ENCODE measurements around the gene SMAD6.
"Not testable (repeated sequence)": the region's sequence is repeated elsewhere in the genome, so short reads cannot be mapped to it uniquely, and the experiment has no call there.

Gene SMAD6

DNA sequence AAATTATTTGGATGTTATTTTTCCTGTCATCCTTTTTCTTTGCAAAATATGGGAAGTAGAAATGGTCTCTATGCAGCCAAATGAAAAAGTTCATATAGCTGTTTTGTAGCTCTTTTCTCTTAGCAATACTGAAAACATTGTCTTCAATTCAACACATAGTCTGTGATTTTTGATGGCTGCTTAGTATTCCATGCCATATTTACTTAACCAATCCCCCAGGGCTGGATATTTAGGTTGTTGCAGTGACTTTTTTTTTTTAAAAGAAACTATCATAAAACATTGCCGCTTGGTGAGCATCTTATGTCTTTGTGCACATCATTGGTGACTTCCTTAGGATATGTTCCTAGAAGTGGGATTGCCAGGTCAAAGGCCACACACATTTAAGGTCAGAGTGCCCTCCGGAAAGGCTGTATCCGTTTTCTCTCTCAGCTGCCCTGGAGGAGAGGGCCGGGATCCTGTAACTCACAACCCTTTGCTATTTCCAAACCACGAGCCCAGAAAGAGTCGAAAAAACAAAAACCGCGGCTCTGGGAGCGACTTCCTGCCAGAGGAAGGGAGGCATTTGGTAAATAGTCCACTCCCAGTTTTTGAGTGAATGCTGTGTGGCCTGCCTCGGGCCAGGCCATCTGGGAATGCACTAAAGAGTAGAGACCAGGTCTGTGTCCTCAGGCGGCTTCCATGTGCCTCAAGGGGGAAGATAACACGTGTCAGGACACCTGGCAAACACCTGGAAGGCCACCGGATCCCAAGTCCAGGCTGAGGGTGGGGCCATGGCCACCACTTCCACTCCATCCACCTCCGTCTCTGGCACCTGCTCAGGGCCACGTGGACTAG, 41.9 kb downstream of the SMAD6 start:
- no peak for DNase-seq

DNA sequence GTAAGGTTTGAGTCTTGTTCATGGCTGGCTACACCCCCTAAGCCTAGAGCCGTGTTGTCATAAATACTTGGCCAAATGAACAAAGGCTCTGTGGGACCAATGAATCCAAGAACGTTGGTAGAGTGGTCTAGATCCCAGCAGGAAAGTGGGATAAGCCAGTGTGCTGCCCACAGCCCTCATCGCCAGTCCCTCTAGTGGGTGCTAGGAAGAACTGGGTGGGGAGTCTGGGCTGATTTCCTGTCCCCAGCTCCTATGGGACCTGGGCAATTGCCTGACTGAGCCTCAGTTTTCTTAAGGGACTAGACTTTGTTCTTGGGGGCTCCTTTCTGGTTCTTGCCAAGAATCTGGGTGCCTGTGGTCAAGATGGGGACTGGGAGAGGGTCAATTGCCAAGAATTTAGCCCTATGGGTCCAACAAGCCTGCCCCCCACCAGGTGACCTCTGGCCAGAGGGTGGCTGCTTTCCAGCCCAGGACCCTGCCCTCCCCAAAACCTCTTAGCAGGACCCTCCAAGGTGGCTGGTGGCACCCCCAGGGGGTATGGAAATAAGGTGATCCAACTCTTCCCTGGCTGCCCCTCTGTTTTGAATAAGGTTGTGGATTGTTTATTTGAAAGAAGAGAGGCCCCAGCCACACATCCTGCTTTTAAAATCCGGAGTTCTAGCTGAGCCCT, 42.7 kb downstream of the SMAD6 start:
- no peak for DNase-seq

DNA sequence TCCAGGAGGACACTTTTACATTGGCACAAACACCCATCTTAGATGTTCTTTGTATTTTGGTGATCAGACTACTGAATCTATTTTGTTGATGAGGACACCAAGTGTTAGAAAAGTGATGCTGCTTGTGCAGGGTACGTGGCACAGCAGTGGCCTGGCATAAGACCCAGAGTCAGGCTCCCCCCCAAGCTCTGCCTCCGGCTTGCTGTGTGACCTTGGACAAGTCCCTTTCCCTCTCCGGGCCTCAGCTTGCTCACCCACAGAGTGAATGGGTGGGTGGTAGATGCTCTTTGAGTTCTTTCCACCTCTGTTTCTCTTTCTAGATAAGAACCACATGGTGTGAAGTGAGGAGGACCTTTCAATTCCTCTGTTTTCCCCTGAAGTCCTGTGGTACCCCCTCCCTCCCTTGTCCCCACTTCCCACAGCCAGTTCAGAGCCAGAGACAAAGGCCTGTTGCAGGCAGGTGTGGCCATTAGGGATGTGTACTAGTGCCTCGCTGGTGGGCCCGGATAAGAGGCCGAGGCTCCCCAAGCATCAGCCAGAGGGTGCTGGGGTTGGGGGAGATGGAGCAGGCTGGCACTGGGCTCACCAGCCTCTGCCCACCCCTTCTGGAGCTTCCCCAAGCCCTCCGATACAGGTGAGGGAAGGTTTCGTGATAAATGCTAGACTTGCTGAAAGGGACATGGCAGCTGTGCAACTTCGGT, 43.6 kb downstream of the SMAD6 start:
- DNase-seq, result no peak

DNA sequence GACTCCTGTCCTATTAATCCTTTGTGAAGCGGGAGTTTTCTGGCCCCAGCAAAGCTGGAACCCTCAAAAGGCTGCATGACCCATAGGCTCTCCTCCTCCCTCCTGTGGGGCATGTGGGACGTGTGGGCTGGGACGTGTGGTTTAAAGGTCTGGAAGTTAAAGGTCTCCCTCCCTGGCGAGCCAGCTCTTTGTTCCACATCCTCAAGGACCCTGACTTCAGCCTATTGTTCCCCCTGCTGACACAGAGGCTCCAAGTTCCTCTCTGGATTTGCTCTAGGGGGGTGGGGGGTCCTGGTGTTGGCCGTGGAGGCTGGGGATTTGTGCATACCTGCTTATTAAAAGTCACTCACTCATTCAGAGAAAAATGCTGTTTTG, 44.2 kb downstream of the SMAD6 start:
- DNase-seq, result no peak

DNA sequence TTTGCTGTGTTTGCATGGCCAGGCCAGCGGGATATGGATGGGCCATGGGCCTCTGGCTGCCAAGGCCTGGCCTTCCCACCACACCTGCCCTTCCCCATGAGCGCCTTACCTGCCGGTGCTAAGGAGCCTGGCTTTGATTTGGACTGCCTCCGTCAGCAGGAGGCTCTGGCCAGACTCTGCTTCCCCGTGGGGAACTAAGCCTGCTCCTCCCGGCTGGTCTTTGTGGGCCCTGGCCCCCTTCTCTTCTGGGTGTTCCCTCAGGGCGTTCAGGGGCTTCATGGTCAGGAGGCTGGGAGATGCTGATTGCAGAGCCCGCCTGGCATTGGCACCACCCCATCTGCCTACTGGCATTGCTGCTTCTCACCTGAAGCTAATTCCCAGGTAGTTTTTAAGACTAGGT, 45.2 kb downstream of the SMAD6 start:
- no peak for DNase-seq

DNA sequence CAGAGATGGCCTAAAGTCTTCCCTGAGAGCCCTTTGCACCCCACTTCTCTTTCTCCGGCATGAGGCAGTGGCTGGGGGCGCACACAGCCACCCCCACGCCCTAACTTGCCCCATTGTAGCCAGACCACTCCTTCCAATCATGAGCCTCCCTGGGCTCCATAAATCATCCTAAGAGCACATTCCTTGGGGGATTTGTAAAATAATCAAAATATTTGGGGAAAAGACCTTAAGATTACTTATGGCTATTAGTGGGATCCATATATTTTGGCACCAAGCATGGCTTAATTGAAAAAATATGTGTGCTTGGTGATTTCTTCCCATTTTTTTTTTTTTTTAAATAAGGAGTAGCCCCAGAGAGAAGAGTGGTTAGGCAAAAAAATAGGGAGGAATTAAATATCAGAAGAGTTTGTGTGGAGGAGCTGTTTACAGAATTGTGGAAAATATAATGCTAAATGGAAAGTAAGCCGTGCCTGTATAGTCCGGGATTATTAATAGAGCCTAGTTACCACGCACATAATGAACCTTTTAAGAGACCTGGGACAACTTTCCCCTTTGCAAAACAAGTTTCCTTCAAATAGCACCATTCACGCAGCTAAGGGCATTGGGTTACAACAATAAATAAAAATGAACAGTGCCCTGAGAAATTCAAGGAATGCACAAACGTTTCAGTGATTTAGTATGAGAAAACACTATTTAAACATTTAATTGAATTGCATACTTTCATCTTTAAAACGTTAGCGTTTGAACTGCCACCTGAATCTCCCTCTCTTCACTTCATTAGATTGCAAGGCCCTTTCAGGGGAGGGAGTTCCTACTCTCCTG, 46.1 kb downstream of the SMAD6 start:
- DNase-seq, result no peak

DNA sequence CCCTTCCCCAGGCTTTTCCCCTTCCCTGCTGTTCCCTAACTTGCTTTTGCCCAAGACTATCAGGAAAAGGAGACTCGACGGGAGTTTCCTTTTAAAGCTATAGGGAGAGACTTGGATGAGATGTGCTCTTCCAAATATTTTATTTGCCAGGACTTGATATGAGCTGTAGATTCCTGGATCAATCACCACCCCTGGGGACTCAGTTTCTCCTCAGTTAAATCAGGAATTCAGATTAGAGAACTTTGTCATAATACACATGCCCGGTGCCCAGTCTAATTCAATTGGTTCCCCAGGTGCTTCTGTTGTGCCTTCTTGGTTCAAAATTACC, 46.6 kb downstream of the SMAD6 start:
- no peak for DNase-seq

DNA sequence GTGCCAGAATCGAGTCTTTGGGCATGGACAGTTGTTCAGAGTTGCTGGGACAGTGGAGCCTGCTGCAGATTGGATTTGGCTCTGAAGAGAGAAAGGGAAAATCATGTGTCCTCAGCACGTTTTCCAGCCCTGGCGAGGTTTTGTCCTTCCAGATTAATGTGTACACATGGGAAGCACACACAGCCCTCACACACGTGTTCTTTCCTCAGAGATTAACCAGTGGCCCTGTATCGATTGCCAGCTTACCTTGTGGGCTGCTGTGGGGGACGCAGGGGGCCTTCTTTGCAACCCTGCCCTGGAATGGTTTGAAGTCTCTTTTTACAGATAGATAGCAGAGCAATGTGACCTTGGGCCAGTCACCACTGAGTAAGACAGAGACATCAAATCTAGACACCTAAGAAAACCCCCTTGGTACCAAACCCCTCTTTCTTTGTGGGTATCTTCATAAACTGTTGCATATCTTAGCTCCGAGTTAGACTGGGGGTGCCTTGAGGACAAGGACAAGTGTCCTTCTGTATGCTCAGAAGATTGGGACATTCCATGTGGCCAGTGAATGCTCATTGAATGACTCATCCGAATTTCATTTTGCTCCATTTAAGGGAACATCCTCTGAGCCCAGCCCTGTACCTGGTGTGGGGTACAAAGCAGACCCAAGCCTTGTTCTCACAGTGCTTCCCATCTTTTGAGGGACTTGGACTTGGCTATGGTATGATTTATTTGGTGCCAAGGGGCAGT, 48.0 kb downstream of the SMAD6 start:
- DNase-seq, result no peak

DNA sequence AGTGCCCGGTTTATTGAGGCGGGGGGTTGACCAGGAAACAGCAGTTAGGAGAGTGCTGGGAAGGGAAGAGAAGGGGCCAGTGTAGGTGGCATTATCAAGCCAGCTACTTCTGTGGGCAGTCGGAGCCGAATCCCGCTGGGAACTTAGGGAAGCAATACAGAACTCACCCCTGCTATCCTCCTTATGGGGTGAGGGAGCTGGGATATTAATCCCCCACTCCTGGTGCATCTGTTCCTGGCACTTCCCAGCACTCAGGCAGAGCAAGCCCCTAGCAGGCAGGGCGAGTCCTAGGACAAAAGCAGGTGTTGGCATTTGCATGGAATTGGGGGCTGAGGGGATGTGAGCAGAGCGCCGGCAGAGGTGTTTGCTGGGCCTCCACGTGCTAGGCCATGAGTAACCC, 48.6 kb downstream of the SMAD6 start:
- no peak for DNase-seq

DNA sequence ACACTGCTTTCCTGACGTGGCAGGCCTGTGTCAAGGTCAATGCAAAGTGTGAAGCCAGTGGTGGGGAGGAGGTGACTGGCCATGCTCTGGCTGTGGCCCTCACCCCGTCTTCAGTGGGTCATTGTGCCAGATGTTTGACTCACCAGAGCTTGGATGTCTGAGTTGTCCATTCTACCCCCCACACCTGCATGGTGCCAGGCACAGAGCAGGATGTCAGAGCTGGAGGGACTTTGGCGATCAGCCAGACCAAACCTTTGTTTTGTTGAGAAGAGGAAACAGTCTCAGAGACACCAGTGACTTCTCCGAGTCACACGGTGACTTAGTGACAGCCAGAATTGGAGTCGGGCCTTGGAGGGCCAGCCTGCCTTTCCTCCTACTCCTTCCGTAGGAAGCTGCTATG, 49.5 kb downstream of the SMAD6 start:
- DNase-seq, result peak; percentile 1

DNA sequence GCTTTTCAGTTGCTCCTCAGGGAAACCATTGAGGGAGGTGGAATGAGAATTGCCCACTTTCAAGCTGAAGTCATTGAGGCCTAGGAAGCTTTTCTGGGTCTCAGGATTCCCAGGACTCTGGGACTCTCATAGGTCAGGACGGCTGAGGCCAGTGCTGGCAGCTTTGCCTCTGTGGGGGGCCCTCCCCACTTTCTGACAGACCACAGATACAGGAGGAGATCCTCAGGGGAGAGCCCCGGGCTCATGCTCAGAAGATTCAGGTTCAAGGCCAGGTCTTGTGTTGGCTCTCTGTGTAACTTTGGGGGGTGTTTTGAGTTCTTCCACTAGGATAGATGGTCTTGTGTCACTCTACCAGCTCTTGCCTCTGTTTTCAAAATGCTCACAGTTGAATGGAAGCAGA, 50.0 kb downstream of the SMAD6 start:
- no peak for DNase-seq

DNA sequence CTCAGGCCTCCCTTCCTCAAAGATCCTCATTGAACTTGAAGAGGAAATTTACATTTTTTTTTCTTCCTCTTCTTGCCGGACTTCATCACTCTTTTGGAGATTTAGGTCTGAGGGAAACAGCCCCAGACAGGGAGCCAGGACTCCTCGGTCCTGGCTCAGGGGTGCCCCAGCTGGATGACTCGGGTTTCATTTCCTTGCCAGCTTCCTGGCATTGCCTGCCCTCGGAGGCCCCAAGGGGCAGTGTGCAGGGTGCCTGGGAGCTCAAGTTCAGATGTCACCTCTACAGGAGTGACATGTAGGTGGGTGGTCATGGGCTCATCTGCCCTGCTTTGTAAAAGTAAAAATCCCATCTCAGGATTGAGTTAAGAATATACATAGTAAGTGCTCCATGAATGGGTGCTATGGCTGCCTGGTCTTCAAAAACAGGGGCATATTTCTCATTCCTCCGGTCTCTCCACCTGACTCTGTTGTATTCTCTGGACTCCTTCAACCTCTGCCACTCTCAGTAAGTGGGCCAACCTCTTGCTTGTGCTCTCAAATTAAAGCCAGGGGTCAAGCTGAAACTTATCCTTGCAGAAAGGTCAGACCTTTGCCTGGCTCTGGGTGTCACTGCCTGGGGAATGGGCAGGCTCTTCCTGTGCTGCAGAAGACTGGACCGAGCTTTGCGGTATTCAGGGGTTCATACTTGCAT, 51.8 kb downstream of the SMAD6 start:
- no peak for DNase-seq

DNA sequence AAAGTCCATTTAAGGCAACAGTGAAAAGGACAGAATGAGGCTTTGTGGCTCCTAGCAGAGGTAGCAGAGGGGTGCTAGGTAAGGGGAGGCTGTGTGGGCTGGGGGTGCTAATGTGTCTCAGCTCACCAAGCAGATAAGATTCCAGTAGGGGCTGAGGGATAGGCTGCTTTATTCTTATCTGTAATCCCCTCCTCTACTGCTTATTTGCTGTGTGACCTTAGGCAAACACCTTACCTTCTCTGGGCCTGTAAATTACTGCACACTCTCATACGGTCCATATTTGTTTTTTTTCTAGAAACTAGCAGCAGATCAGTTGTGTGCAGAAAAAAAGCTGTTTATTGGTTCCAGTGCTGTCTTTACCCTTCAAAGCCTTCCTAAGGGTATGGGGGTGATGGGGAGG, 52.8 kb downstream of the SMAD6 start:
- DNase-seq, result no peak

DNA sequence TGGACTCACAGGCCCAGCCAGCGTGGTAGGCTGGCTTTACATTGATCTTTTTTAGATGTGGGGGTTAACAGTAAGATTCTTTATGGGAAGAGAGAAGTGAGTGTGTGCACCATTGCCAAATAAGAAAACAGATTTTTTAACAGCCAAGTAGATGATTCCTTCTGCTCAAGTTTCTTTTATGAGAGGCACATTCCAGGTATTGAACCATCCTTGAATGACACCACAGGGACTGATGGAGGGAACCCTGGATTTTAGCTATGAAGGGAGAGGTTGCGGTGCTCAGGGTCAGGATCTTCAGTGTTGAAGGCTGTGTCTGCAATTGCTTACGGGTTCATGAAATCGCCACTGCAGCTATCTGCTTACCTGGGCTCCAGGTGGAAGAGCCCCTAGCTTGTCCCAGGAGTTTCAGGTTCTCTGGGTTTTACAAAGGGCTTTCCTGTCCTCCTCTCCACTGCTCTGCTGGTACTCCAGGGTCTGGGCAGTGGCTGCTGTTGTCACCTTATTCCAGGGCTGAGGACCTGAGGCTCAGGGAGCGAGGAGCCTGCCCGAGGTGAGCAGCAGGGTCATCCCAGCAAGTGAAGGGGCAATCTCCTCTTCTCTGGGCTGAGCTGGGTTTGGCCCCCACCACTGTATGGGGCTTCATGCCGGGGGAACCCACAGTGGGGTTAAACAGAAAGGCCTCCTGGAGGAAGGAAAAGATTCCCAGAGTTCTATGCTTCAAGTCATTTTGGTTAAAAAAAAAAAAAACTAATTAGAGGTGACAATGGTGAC, 53.4 kb downstream of the SMAD6 start:
- no peak for DNase-seq

DNA sequence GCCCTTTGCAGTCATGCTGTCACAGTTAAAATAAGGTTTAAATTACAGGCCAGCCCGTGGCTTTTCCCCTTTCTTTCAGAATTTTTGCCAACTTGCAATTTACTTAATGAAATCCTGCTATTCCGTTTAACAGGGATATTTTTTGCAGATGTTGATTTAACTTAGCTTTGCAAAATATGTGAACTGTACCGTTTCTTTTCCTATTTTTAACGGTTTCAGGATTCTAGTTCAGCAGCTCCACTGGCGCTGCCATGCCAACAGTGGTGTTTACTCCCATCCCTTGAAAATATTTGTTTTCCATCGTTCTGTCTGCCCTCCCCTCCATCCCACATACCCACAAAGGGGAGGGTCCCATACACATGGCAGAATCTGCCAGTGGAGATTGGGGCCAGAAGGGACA, 54.3 kb downstream of the SMAD6 start:
- no peak for DNase-seq

DNA sequence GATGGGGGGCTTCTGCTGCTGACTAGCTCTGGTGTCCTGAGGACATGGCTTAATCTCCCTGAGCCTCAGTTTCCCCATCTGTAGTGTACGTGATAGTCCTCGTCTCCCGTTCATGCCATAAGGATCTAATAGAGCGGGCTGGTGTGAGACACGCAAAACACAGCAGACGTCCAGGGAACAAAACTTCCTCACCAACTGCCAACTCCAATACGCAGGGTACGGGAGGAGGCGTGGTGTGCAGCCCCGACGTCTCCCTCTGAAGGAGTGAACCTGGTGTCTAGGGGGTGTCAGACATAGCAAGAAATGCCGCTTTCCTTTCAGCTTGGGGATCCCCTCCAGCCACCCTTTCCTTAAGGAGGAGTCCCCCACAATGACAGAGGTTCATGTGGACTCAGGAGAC, 55.0 kb downstream of the SMAD6 start:
- no peak for DNase-seq

DNA sequence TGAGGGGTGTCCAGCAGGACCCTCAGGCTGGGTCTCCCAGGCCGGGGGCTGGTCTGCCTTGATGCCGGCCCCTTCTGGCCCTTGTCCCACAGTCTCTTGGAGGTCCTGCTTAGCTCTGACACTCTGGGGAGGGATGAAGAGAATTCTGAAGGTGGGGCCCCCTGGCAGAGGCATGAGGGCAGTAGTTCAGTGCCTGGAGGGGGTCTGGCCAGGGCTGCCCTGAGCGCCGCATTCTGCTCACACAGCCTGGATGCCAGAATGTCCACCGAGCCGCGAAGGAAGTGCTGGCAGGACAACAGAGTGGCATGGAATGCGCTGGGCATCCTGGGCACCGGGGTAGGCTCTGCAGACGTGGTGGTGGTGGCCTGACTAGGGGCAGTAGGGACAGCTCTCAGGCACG, 55.5 kb downstream of the SMAD6 start:
- DNase-seq, result no peak

DNA sequence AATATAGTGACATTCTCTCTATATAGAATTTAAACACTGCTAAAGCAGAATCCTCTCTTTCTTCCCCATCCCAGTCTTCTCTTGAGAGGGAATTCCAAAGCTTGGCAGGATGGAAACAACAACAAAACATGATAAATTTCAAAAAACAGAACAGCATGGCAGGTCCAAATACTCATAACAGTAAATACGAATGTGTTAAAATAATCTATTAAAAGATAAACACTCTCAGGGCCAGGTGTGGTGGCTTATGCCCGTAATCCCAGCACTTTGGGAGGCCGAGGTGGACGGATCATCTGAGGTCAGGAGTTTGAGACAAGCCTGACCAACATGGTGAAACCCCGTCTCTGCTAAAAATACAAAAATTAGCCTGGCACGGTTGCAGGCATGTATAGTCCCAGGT, 56.2 kb downstream of the SMAD6 start:
- DNase-seq, result not testable (repeated sequence)

DNA sequence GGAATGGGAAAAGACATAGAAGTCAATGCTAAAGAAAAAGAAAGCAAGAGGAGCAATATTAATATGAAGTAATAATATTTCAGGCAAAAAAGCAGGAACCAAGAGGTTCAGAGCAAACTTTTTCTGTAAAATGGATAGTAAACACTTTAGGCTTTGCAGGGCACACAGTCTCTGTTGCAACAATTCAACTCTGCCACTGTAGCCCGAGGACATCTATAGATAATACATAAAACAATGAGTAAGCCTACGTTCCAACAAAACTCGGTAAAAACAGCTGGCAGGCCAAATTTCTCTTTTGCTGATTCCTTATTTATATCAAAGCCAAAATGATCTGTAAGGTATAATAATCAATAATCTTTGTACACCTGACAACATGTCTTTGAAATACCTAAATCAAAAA, 56.8 kb downstream of the SMAD6 start:
- no peak for DNase-seq

DNA sequence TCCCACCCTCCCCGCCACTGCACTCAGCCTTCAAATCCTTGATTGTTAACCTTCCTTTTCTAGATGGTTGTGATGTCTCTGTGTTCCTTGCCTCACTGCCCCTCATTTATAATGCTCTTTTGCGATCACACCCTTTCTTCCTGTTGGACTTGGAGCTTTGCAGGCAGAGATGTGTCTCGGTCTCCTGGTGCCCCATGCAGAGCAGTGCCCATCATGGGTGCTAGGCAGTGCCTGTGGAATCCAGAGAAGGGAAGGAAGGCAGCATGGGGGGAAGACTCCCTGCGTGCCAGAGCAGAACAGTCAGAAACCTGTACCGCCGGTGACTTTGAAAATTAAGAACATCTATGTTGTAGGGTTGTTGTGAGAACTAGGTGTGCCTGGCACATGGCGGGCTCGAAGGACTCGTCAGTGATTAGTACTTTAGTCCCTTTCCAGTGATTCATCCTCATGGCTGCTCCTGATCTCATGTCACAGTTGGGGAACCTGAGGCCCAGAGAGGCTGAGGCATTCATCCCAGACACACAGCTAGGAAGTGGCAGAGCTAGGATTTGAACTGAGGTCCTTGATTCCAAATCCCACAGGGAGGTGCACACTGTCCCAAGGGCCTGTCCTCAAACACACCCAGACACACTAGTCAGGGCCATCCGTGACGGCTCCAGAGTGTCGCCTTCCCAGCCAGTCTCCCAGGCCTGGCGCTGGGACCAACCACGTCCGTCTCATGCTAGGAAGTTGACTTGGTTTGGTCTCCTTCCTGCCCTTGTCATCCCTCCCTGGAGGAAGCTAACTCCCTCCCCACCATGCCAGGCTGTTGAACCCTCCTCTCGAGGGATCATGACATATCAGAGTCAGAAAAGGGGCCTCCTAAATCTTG, 58.3 kb downstream of the SMAD6 start:
- no peak for DNase-seq

All from DMS79 treated with DMSO at 0.1 percent for 48 hours (cell line).